Lung microvascular endothelial cell (primary cell): ENCODE data around the gene UQCRFS1. TPM values are rescaled to one million over a fixed set of nuclear protein-coding genes. Genes with fewer than 3 reads are reported as not detected.

Experiments used
- DNase-seq, 2 donors: peaks; one replicate each; pipeline versions ENCODE4 v3.0.0 to v3.0.0-alpha.2; 2010; ENCODE audit warnings: low read depth in 2 of 2
- total RNA-seq: library from RNA; depleted of rRNA; stranded (reverse); fragments of >200 nt; gene quantifications from 2 replicates; pipeline ENCODE4 v1.2.1, GENCODE V29; 2014

Gene UQCRFS1
- total RNA-seq, 1 donor from 2014 or later, result 30.0 TPM

DNA sequence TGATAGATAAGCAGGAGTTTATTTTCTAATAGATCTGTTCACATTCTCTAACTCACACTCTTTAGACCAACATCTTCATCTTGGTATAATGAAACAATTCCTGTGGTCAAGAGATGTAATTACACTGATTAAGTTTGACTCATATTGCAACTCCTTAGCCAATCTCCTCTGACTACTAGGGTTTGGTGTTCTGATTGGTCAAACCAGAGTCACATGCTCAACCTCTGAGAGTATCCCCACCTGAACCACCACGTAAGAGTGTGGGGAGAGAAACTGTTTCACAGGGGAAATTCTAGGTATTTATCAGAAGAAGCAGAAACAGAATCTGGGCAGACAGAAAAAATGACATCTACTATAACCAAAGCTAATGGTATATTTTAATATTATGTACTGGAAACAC is 42.4 kb downstream of the UQCRFS1 start:
- no peak for DNase-seq

DNA sequence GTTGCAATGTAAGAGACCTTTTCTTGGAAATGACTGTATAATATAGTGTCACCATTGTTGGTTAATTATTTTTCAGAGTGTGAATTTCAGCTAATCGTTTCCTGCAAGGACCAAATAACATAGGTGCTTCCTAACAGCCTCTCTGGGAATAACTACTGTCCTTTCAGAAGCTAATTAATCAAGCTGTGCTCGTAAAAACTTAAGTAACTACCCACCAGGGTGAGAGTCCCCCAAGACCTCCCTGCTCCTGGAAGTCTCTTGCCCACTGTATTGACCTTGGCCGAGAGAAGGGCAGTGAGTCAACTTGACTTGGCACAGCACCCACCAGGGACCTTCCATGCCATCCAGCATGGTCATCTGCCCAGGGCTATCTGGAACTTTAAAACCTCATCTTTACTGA is 50.3 kb downstream of the UQCRFS1 start:
- no peak for DNase-seq

DNA sequence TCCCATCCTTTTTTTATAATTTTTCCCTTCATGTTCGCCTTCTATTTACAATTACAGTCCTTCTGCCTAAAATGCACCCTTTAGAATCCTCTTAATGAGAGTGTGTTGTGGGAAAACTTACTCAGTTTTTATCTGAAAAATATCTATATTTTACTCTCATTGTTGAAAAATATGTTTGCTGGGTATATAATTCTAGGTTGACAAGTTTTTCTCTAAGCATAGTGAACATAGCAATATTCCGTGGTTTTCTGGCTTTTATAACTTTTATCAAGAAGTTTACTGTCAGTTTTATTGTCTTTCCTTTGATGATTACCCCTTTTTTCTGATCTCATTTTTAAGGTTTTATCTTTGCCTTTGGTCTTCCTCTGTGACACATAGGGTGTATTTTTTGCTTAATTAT is 57.3 kb downstream of the UQCRFS1 start:
- DNase-seq, result no peak
